Measurements from ENCODE around the gene YIF1A. TPM values are rescaled to one million over a fixed set of nuclear protein-coding genes. Genes with fewer than 3 reads are reported as not detected.

YIF1A gene
- total RNA-seq, 1 experiment from 2014 or later, result 64.3 TPM

GRCh38 chr11:66239511-66239910 lies 49.4 kb downstream of the YIF1A start:
- peaks cover 2 to 15% (median 10%) of the 10 kb centered on the region in 3 experiments; a peak in 4 of 7 replicates for H3K36me3 Mint-ChIP-seq (ENCODE audit: insufficient read depth in 1 of 3, low read depth in 3 of 3)
- TF ChIP-seq CTCF (conservative IDR thresholded peaks at IDR 0.05), result no peak
- no peak overlapping the region for H4K5ac ChIP-seq (ENCODE audit: insufficient read length, low read depth, low read length)

More at GRCh38 chr11:66239511-66239910, 49.4 kb downstream of the YIF1A start:
- Histone ChIP-seq H3K14ac (ENCODE audit: insufficient read depth, low read length) (no peak overlapping the region), H2BK120ac (ENCODE audit: low read depth, low read length, poor library complexity, severe bottlenecking) (no peak overlapping the region), H3K9ac (ENCODE audit: extremely low read depth, insufficient read length, low read length) (no peak overlapping the region), H2BK12ac (ENCODE audit: insufficient read length, low read depth, low read length) (no peak overlapping the region), H3K4me2 (ENCODE audit: insufficient read depth, insufficient read length, low read length) (no peak overlapping the region), H3K79me1 (ENCODE audit: insufficient read depth, low read depth, low read length, poor library complexity, severe bottlenecking) (no peaks in the 10 kb centered on the region), H2BK20ac (ENCODE audit: low read depth, low read length, poor library complexity, severe bottlenecking) (no peak overlapping the region), H3K79me2 (ENCODE audit: insufficient read depth, low read length) (no peaks in the 10 kb centered on the region), H3K4me1 (ENCODE audit: insufficient read depth, low read length) (no peaks in the 10 kb centered on the region), H2BK5ac (ENCODE audit: insufficient read length, low read length) (no peak overlapping the region), H2AFZ (ENCODE audit: low read length) (no peak overlapping the region), H3K56ac (ENCODE audit: insufficient read length, low read depth, low read length) (no peak overlapping the region), H3K23ac (ENCODE audit: insufficient read length, low read depth, low read length) (no peak overlapping the region), H3K23me2 (ENCODE audit: insufficient read length, low read depth, low read length, poor library complexity, severe bottlenecking) (no peaks in the 10 kb centered on the region), H3K27ac (ENCODE audit: insufficient read length, low read depth, low read length) (no peak overlapping the region), H3K9me3 (ENCODE audit: control insufficient read depth, low read depth, low read length) (no peaks in the 10 kb centered on the region), H4K8ac (replicated peaks; ENCODE audit: insufficient read length, low read depth, low read length) (no peak overlapping the region), H2BK15ac (ENCODE audit: low read depth, low read length) (no peak overlapping the region), H4K91ac (ENCODE audit: insufficient read length, low read depth, low read length) (no peak overlapping the region), H3K4ac (ENCODE audit: low read depth, low read length) (no peak overlapping the region), H3T11ph (ENCODE audit: low read length) (no peak overlapping the region), H4K20me1 (ENCODE audit: control insufficient read depth, insufficient read depth, insufficient read length) (no peaks in the 10 kb centered on the region), H3K27me3 (ENCODE audit: insufficient read depth, low read length) (no peaks in the 10 kb centered on the region), H2AK5ac (ENCODE audit: insufficient read length, low read length) (no peak overlapping the region), H3K18ac (ENCODE audit: insufficient read length, low read depth, low read length) (no peak overlapping the region)
- H3K27me3 Mint-ChIP-seq (ENCODE audit: low read depth), result peaks cover 3% of the 10 kb centered on the region; the same call in 1 of the 2 replicates
- peaks cover 5% of the 10 kb centered on the region in 2 experiments; a peak in 3 of 4 replicates for H3K4me1 Mint-ChIP-seq
- H3K4me3 Mint-ChIP-seq, result no peak overlapping the region
- DNase-seq, result no peak
- H3K9me3 Mint-ChIP-seq, result no peaks in the 10 kb centered on the region
- H3K27ac Mint-ChIP-seq, result no peak overlapping the region
- WGBS (ENCODE audit: extremely low coverage, insufficient read length, low lambda C conversion rate), result no CpG with 5 or more reads among the region's 3 CpGs

All from H9 (cell line).